Skeletal muscle tissue (tissue), 4 donors: ENCODE results near the gene UGT1A1. TPM values are rescaled to one million over a fixed set of nuclear protein-coding genes. Genes with fewer than 3 reads are reported as not detected.

ENCODE experiments used
- H3K27ac ChIP-seq: one replicate; pipeline ENCODE4 v1.7.0; 2013; ENCODE audit warnings: mild to moderate bottlenecking, low read depth, low read length, inconsistent platforms
- H3K27me3 ChIP-seq, 3 donors: one replicate each; pipeline ENCODE4 v1.7.0; 2013; ENCODE audit warnings: low read length in 3 of 3; ENCODE audit not compliant: control insufficient read depth in 3 of 3, insufficient read depth in 3 of 3
- H3K36me3 ChIP-seq, 3 donors: one replicate each; pipeline ENCODE4 v1.7.0; 2013; ENCODE audit warnings: low read length in 3 of 3; ENCODE audit not compliant: control insufficient read depth in 3 of 3, insufficient read depth in 3 of 3
- H3K4me1 ChIP-seq, 3 donors: one replicate each; pipeline ENCODE4 v1.7.0; 2013; ENCODE audit warnings: low read length in 3 of 3, mild to moderate bottlenecking in 3 of 3; ENCODE audit not compliant: control insufficient read depth in 3 of 3, insufficient read depth in 3 of 3
- H3K4me3 ChIP-seq, 3 donors: one replicate each; pipeline ENCODE4 v1.7.0; 2013; ENCODE audit warnings: low read length in 3 of 3
- H3K9ac ChIP-seq, 3 donors: one replicate each; pipeline ENCODE4 v1.7.0; 2013; ENCODE audit warnings: low read length in 3 of 3, mild to moderate bottlenecking in 3 of 3, moderate library complexity in 2 of 3, low read depth in 1 of 3
- H3K9me3 ChIP-seq, 3 donors: one replicate each; pipeline ENCODE4 v1.7.0; 2013; ENCODE audit warnings: low read length in 3 of 3; ENCODE audit not compliant: control insufficient read depth in 3 of 3
- total RNA-seq: library from RNA; depleted of rRNA; stranded (reverse); fragments of >200 nt; gene quantifications from one replicate; pipeline ENCODE4 v1.2.3, GENCODE V29; 2014
- donor health status: Osteomylitis.

The UGT1A1 gene
- total RNA-seq, 1 donor from 2014 or later: not detected

- Histone ChIP-seq H3K4me1 (no peaks in the 10 kb centered on the region), H3K9ac (no peak overlapping the region), H3K27ac (no peak overlapping the region), H3K4me3 (no peak overlapping the region), H3K36me3 (no peaks in the 10 kb centered on the region), H3K27me3 (peaks cover 0 to 1% (median 0%) of the 10 kb centered on the region in 3 donors), H3K9me3 (peaks cover 0 to under 1% (median 0%) of the 10 kb centered on the region in 3 donors)
Observed at GRCh38 chr2:233794128-233794658, 34.1 kb downstream of the UGT1A1 start.

DNA sequence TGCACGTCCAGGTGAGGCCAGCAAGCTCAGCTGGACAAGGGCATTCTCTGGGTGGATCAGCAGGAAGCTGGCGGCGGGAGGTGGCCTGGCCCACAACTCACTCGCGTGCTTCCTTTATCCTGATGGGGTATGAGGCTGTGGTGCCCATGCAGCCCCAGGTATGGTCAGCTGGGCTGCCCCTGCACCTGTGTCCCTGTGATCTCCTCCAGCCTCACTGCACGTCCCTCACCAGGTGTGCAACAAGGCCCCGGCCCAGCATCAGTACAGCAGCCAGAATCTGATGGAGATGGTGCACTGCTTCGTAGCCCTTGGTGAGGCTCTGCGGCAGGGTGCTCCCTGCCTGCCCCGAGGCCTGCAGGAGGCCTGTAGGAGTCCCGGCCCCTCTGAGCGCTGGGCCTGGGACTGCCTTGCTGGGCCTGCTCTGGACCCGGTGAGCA is 35.7 kb downstream of the UGT1A1 start:
- H3K27me3 ChIP-seq: peaks cover 0 to 4% (median 4%) of the 10 kb centered on the region in 3 donors
- no peaks in the 10 kb centered on the region for H3K36me3 ChIP-seq
- no peaks in the 10 kb centered on the region for H3K9me3 ChIP-seq
- no peaks in the 10 kb centered on the region for H3K4me1 ChIP-seq
- H3K9ac ChIP-seq: no peak overlapping the region
- H3K27ac ChIP-seq: no peak overlapping the region
- H3K4me3 ChIP-seq: no peak overlapping the region

GRCh38 chr2:233796254-233796653 is 36.2 kb downstream of the UGT1A1 start:
- Histone ChIP-seq H3K27me3 (peaks cover 0 to 4% (median 4%) of the 10 kb centered on the region in 3 donors), H3K9me3 (no peaks in the 10 kb centered on the region), H3K9ac (no peak overlapping the region), H3K36me3 (no peaks in the 10 kb centered on the region), H3K4me3 (no peak overlapping the region), H3K27ac (no peak overlapping the region), H3K4me1 (no peaks in the 10 kb centered on the region)

DNA sequence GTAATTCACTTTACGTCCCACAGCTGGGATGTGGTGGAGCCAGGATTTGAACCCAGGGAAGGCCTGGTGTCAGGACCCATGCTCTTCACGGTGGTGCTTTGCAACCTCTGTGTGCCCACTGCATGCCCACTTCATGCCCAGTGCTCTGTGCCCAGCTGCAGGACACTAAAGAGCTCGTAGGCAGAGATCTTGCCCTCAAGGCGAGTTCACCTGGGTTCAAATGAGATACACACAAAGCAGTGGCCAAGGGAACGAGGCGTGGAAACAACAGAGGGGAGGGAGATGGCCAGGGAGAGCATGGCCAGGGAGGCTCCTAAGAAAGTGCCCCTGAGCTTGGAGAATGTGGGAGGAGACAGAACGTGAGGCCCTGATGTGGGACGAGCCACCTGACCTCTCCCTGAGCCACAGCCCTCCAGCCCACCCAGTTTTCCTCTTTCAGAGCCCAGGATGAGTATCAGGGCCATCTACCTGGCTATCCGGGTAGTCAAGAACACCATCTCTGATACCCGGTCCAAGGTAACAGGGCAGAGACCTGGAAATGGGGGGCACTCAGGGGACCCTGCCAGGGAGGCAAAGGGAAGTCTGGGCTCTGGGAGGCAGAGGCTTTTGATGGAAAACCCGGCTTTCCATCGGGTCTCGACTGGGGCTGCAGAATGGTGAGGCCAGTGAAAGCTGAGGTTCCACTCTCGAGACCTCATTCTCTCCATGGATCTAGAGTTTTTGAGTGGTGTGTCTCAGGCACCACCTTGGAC is 38.4 kb downstream of the UGT1A1 start:
- H3K9me3 ChIP-seq: no peaks in the 10 kb centered on the region
- no peak overlapping the region for H3K9ac ChIP-seq
- H3K27me3 ChIP-seq: peaks cover 0 to 9% (median 4%) of the 10 kb centered on the region in 3 donors
- no peak overlapping the region for H3K4me3 ChIP-seq
- H3K27ac ChIP-seq: no peak overlapping the region
- no peaks in the 10 kb centered on the region for H3K4me1 ChIP-seq
- H3K36me3 ChIP-seq: no peaks in the 10 kb centered on the region

- H3K9me3 ChIP-seq: no peaks in the 10 kb centered on the region
- H3K36me3 ChIP-seq: no peaks in the 10 kb centered on the region
- H3K27ac ChIP-seq: no peak overlapping the region
- no peaks in the 10 kb centered on the region for H3K4me1 ChIP-seq
- H3K9ac ChIP-seq: no peak overlapping the region
- H3K27me3 ChIP-seq: peaks cover 0 to 9% (median 4%) of the 10 kb centered on the region in 3 donors
- H3K4me3 ChIP-seq: no peak overlapping the region
Observed at GRCh38 chr2:233799087-233799665, 39.1 kb downstream of the UGT1A1 start.

DNA sequence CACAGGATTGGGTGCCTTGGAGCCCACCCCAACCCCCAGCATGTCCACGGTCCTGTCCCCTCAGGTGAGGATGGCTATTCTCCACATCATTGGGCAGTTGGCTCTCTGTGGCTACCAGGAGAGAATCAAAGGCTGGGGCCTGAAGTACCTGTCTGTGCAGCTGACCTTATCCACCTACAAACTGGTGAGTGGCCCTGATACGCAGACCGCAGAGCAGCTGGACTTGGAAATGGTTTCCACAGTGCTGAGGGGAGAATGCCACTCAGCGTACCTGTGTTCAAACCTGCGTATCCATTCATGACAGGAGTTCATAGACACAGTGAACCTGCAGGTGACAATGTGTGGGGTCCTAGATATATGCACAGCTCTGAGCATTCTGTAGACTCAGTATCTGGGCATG is 39.6 kb downstream of the UGT1A1 start:
- no peak overlapping the region for H3K27ac ChIP-seq
- H3K36me3 ChIP-seq: no peaks in the 10 kb centered on the region
- no peak overlapping the region for H3K4me3 ChIP-seq
- H3K27me3 ChIP-seq: peaks cover 0 to 9% (median 8%) of the 10 kb centered on the region in 3 donors
- H3K4me1 ChIP-seq: no peaks in the 10 kb centered on the region
- no peak overlapping the region for H3K9ac ChIP-seq
- H3K9me3 ChIP-seq: no peaks in the 10 kb centered on the region

GRCh38 chr2:233800208-233800607 is 40.1 kb downstream of the UGT1A1 start:
- Histone ChIP-seq H3K4me3 (no peak overlapping the region), H3K9ac (no peak overlapping the region), H3K27ac (no peak overlapping the region), H3K27me3 (peaks cover 0 to 9% (median 9%) of the 10 kb centered on the region in 3 donors), H3K36me3 (no peaks in the 10 kb centered on the region), H3K9me3 (no peaks in the 10 kb centered on the region), H3K4me1 (no peaks in the 10 kb centered on the region)

- Histone ChIP-seq H3K9ac (no peak overlapping the region), H3K4me3 (no peak overlapping the region), H3K9me3 (no peaks in the 10 kb centered on the region), H3K4me1 (no peaks in the 10 kb centered on the region), H3K27me3 (peaks cover 0 to 9% (median 9%) of the 10 kb centered on the region in 3 donors), H3K27ac (no peak overlapping the region), H3K36me3 (no peaks in the 10 kb centered on the region)
Observed at GRCh38 chr2:233801357-233802131, 41.5 kb downstream of the UGT1A1 start.

DNA sequence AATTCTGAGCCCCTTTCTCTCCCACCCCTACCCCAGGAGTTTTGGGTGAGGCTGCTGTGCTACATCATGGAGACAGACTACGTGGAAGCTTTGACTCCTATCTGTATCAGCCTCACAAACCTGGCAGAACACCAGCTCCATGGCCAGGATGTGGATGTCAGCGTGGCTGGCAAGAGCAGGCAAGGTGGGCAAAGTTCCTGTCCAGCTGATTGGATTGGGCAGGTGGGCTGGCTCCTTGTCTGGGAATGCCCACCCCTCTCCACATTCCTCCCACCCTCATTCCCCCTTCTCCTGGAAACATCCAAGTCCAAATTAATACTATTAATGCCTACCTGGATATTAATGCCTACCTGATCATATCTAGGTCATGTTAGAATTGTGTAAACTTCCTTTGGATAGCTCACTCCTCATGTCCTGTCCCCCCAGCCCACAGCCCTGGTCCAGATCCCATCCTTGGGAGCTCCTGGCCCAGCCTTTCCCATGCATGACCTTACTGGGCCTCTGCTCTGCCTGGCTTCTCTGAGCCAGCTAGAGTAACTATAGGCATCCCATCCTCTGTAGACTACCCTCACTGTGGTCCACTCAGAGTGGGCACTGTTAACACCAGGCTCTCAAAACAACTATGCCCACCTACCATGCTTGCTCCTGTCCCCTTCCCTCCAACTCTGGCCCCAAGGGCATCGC is 42.2 kb downstream of the UGT1A1 start:
- Histone ChIP-seq H3K27me3 (peaks cover 0 to 10% (median 9%) of the 10 kb centered on the region in 3 donors), H3K4me3 (no peak overlapping the region), H3K4me1 (no peaks in the 10 kb centered on the region), H3K9me3 (no peaks in the 10 kb centered on the region), H3K27ac (no peak overlapping the region), H3K9ac (no peak overlapping the region), H3K36me3 (no peaks in the 10 kb centered on the region)
